IPS DF 6.9 (cell line): ENCODE measurements around the gene TRPV6.

ENCODE experiments used
- DNase-seq: peaks from one replicate; pipeline ENCODE4 v3.0.0-alpha.2; 2013; ENCODE audit warnings: low read depth, low spot score
- H3K27ac ChIP-seq: one replicate; pipeline ENCODE4 v1.5.1; 2013; ENCODE audit warnings: low read length, control low read depth
- H3K27me3 ChIP-seq: 2 replicates; pipeline ENCODE4 v1.6.1; 2013; ENCODE audit warnings: mild to moderate bottlenecking, low read length; ENCODE audit not compliant: control insufficient read depth, insufficient read depth
- H3K36me3 ChIP-seq: 2 replicates; pipeline ENCODE4 v1.6.1; 2013; ENCODE audit warnings: low read length; ENCODE audit not compliant: control insufficient read depth, insufficient read depth
- H3K4me1 ChIP-seq: 2 replicates; pipeline ENCODE4 v1.6.1; 2013; ENCODE audit warnings: low read length; ENCODE audit not compliant: control insufficient read depth, insufficient read depth
- H3K4me3 ChIP-seq: 2 replicates; pipeline ENCODE4 v1.5.1; 2013; ENCODE audit warnings: mild to moderate bottlenecking, low read length
- H3K9me3 ChIP-seq: 2 replicates; pipeline ENCODE4 v1.6.1; 2013; ENCODE audit warnings: low read length, inconsistent platforms; ENCODE audit not compliant: control insufficient read depth, insufficient read depth
- WGBS: extraction: QIAGEN DNeasy Blood & Tissue Kit; methylation state at CpG from one replicate; pipeline ENCODE4 v1.1.7; 2013; ENCODE audit warnings: mixed read lengths, missing lambda C conversion rate; ENCODE audit not compliant: insufficient read length, insufficient coverage; 5-methylcytosine and 5-hydroxymethylcytosine counted together

TRPV6 gene

DNA sequence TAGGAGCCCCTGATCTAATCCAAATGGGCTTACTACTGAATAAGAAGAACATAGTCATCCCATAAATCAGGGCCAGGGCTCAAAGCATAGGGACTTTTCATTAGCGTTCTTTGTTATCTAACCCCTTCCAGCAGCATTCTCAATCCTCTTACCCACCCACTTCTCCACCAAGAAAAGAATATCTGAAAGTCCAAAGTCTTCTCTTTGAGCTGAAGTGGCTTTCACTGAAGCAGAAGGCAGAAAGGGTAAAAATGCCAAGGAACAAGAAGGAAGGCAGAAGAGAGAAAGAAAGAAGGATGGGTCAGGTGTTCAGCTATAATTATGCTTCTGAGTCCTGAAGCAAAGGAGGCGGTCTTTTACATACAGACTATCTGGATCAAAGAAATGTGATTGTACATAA lies 37.8 kb upstream of the TRPV6 start:
- no peaks in the 10 kb centered on the region for H3K4me1 ChIP-seq
- peaks cover 1% of the 10 kb centered on the region; the same call in 1 of the 2 replicates for H3K27me3 ChIP-seq
- H3K36me3 ChIP-seq, result no peaks in the 10 kb centered on the region
- no peak for DNase-seq
- H3K9me3 ChIP-seq, result no peaks in the 10 kb centered on the region
- H3K27ac ChIP-seq, result no peak overlapping the region
- no peak overlapping the region for H3K4me3 ChIP-seq
- no CpG with 5 or more reads among the region's 2 CpGs for WGBS

DNA sequence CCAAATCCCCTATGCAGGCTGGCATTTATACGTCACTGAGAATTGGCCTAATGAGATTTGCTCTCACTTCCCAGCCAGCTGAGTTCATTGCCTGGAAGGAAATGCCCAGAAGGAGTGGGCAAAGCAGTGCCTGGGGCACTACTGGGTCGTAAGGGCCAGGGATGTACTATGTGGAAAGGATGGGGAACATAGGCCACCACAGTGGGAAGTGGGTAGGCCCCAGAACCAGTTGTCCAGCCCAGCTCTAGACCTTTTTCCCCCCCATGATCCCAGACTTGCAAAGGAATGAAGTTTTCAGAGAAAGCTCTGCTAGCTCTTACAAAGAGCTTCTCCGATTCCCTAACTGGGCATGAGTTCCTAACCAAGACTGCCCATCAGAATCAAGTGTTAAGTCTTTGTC lies 34.1 kb upstream of the TRPV6 start:
- Histone ChIP-seq H3K9me3 (no peaks in the 10 kb centered on the region), H3K27me3 (no peaks in the 10 kb centered on the region), H3K36me3 (no peaks in the 10 kb centered on the region), H3K4me3 (no peak overlapping the region), H3K4me1 (no peaks in the 10 kb centered on the region), H3K27ac (no peak overlapping the region)
- DNase-seq, result no peak
- WGBS, result no CpG with 5 or more reads among the region's 3 CpGs

DNA sequence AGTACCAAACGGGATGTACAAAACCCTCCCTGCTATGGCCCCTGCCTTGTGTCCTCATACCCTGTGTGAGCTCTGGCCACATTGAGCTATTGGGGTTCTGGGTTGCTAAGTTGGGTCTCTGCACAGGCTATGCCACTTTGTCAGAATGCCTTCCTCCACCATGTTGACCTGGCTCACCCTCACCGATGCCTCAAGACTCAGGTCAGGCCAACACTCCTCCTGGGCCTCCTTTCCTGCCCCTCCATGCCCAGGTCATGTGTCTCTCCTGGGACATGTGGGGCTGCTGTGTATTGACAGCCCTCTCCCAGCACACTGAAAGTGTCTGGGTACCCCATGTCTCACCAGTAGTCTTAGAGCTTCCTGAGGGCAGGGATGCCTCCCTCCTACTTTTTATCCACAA lies 33.4 kb upstream of the TRPV6 start:
- WGBS, result no CpG with 5 or more reads among the region's 2 CpGs
- no peak for DNase-seq
- no peaks in the 10 kb centered on the region for H3K4me1 ChIP-seq
- no peaks in the 10 kb centered on the region for H3K27me3 ChIP-seq
- no peak overlapping the region for H3K27ac ChIP-seq
- no peaks in the 10 kb centered on the region for H3K9me3 ChIP-seq
- no peak overlapping the region for H3K4me3 ChIP-seq
- no peaks in the 10 kb centered on the region for H3K36me3 ChIP-seq

DNA sequence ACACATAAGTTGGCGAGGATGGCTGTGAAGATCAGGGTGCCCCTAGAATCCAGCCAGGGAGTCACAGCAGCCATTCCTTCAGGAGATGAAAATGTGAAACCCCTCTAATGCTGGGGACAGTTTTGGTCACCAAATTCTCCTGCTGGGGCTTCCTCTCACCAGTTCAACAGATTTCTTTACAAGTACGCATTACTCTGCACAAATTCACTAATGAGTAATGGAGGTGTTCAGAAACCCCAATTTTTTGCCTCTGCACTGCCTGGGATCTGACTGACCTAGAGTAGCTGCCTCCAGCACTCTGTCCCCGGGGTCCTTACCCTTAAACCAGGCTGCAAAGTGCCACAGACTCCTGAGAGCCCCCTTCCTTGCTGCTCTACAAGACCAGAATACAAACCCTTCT lies 31.9 kb upstream of the TRPV6 start:
- no CpG with 5 or more reads among the region's 3 CpGs for WGBS
- no peak for DNase-seq
- Histone ChIP-seq H3K9me3 (no peaks in the 10 kb centered on the region), H3K27ac (no peak overlapping the region), H3K27me3 (no peaks in the 10 kb centered on the region), H3K4me1 (no peaks in the 10 kb centered on the region), H3K4me3 (no peak overlapping the region), H3K36me3 (no peaks in the 10 kb centered on the region)

DNA sequence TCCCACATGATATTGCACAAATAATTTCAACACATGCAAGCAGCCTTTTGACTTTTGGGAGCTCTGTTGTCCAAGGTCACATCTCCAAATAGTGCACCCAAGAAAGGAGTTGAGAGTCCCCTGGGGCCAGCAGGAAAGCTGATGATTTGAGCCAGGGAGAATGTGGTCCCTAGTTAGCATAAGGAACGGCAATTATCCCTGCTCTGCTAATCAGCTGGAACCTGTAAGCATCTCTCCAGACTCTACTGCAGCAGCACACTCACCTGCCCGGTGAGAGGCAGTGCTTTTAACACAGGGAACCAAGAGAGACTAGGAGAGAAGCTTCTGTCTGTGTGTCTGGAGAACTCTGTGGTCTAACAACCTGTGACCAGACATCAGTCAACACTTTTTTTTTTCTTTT lies 31.0 kb upstream of the TRPV6 start:
- no peaks in the 10 kb centered on the region for H3K9me3 ChIP-seq
- no peak for DNase-seq
- H3K36me3 ChIP-seq, result no peaks in the 10 kb centered on the region
- H3K27me3 ChIP-seq, result no peaks in the 10 kb centered on the region
- no peak overlapping the region for H3K27ac ChIP-seq
- no CpG with 5 or more reads among the region's 2 CpGs for WGBS
- no peaks in the 10 kb centered on the region for H3K4me1 ChIP-seq
- no peak overlapping the region for H3K4me3 ChIP-seq

DNA sequence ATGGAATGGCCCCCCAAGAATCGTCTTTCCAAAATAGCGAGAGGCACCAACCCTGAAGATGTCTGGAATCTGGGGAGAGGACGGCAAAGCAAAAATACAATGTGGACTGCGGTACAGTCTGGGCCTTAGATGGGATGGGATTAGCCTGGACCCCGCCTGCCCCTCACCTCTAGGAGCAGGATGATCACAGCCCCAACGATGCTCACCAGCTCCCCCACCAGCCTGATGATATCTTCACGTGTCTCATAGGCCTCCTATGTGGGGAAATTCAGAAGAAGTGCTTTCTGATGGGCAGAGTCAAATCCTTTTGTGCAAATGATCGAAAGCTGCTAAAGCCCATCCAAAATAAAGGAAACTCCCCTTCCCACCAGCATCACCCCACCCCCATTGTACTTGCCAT lies 29.8 kb upstream of the TRPV6 start:
- Histone ChIP-seq H3K27ac (no peak overlapping the region), H3K4me3 (no peak overlapping the region), H3K27me3 (no peaks in the 10 kb centered on the region), H3K36me3 (no peaks in the 10 kb centered on the region), H3K9me3 (no peaks in the 10 kb centered on the region), H3K4me1 (no peaks in the 10 kb centered on the region)
- no CpG with 5 or more reads among the region's 8 CpGs for WGBS
- DNase-seq, result no peak

DNA sequence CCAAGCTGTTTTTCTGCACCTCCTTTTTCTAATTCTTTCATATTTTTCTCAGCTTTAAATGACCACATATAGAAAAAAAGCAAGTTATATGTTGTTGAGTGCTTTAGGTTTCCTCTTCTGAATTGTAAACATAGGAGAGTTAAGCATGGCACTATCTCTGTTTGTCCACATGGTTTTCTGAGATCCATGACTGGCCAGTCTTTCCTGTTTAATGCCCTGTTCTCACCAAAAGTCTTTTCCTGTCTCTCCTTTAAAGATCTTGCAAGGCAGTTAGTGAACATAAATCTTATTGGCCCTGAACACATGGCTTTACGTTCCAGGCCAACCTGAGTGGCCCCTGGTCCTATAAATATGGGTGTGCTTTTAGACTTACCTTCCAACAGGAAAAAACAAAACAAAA lies 28.6 kb upstream of the TRPV6 start:
- no CpG with 5 or more reads among the region's 1 CpG for WGBS
- H3K27me3 ChIP-seq, result no peaks in the 10 kb centered on the region
- H3K9me3 ChIP-seq, result no peaks in the 10 kb centered on the region
- H3K27ac ChIP-seq, result no peak overlapping the region
- H3K4me3 ChIP-seq, result no peak overlapping the region
- no peaks in the 10 kb centered on the region for H3K36me3 ChIP-seq
- no peaks in the 10 kb centered on the region for H3K4me1 ChIP-seq
- DNase-seq, result no peak

DNA sequence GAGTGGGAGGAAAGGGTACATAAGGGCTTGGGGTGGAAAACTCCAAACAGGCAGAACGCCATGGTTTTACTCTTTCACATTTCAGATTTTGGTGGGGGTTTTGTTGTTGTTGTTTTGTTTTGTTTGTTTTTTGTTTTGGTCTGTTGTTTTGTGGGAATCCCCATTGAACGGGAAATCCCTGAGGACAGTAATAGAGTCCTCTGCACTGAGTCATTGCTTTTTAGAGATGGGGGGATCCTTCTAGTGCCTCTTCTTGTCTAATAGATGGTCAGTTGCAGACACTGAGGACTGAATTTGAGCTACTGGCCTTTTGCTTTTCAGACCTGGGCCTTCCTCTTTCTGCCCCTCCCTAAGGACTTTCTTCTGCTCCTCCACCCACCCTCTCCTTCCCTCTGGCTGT lies 28.0 kb upstream of the TRPV6 start:
- no peaks in the 10 kb centered on the region for H3K36me3 ChIP-seq
- no peaks in the 10 kb centered on the region for H3K9me3 ChIP-seq
- no peak for DNase-seq
- WGBS, result no CpG with 5 or more reads among the region's 2 CpGs
- no peak overlapping the region for H3K4me3 ChIP-seq
- H3K27me3 ChIP-seq, result no peaks in the 10 kb centered on the region
- no peaks in the 10 kb centered on the region for H3K4me1 ChIP-seq
- no peak overlapping the region for H3K27ac ChIP-seq

DNA sequence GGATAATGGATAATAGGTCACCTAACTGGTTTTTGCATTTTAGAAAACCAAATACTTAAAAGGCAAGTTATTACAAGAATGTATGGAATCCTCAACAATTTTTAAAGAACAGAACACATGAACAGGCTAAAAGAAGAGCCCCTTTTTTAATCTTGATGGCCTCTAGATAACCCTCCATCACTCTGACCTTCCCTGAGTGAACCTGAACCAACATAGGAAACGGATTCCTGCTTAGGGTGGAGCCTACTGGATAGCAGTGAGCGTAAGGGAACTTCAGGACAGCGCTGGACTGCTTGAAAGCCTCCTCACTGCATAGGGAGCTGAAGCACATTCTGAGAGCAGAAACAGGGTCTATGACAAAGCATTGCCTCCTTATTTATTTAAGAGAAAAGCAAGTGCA lies 27.5 kb upstream of the TRPV6 start:
- WGBS, result no CpG with 5 or more reads among the region's 3 CpGs

DNA sequence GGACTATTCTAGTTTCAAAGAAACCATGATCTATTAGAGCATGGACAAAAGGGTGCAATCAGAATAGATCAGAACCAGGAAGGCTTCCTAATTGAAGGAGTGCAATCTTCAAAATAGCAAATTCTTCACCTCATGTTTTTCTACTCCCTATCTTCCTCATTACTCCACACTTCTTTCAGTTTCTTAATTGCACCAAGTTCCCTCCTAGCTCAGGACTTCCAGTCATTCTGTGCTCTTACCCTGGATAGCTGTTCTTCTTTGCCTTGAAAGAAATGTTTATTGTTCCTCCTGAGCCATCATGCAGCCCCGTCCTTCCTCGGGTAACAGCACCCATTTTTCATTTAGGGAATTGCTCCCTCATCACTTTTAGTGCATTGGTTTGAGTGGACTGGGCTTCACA lies 24.9 kb upstream of the TRPV6 start:
- H3K4me1 ChIP-seq, result no peaks in the 10 kb centered on the region
- WGBS, result no CpG with 5 or more reads among the region's 2 CpGs
- no peaks in the 10 kb centered on the region for H3K9me3 ChIP-seq
- DNase-seq, result no peak
- no peak overlapping the region for H3K4me3 ChIP-seq
- no peaks in the 10 kb centered on the region for H3K27me3 ChIP-seq
- no peaks in the 10 kb centered on the region for H3K36me3 ChIP-seq
- no peak overlapping the region for H3K27ac ChIP-seq

More for the DNA sequence above, 27.5 kb upstream of the TRPV6 start:
- Histone ChIP-seq H3K27me3 (no peaks in the 10 kb centered on the region), H3K27ac (no peak overlapping the region), H3K4me3 (no peak overlapping the region), H3K36me3 (no peaks in the 10 kb centered on the region), H3K9me3 (no peaks in the 10 kb centered on the region), H3K4me1 (no peaks in the 10 kb centered on the region)
- no peak for DNase-seq

DNA sequence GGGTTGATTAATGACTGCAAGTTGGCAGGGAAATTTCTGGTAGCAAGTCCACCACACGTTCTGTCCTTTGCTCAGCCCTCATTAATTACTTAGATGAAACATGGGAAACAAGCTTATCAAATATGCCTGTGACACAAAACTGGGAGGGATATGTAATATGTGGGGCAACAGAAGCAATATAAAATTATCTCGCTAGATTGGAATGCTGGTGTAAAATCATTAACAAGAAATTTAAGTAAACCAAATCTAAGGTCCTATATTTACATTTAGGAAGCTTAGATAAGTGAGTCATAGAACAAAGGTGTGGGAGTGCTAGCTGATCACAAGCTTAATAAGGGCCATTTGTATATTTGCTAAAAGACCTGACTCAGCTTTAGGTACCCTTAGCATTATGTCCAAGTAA lies 24.5 kb upstream of the TRPV6 start:
- Histone ChIP-seq H3K4me3 (no peak overlapping the region), H3K36me3 (no peaks in the 10 kb centered on the region), H3K4me1 (no peaks in the 10 kb centered on the region), H3K27me3 (no peaks in the 10 kb centered on the region), H3K27ac (no peak overlapping the region), H3K9me3 (no peaks in the 10 kb centered on the region)
- WGBS, result no CpG with 5 or more reads among the region's 2 CpGs
- DNase-seq, result no peak
